ENCODE data around the gene PPP5C.
"Not testable (repeated sequence)": the region's sequence is repeated elsewhere in the genome, so short reads cannot be mapped to it uniquely, and the experiment has no call there.

PPP5C gene

GRCh38 chr19:46411088-46411924 lies 64.4 kb downstream of the PPP5C start:
- DNase-seq: no peak

- DNase-seq: no peak
Observed at GRCh38 chr19:46411925-46412649, 65.2 kb downstream of the PPP5C start.

DNA sequence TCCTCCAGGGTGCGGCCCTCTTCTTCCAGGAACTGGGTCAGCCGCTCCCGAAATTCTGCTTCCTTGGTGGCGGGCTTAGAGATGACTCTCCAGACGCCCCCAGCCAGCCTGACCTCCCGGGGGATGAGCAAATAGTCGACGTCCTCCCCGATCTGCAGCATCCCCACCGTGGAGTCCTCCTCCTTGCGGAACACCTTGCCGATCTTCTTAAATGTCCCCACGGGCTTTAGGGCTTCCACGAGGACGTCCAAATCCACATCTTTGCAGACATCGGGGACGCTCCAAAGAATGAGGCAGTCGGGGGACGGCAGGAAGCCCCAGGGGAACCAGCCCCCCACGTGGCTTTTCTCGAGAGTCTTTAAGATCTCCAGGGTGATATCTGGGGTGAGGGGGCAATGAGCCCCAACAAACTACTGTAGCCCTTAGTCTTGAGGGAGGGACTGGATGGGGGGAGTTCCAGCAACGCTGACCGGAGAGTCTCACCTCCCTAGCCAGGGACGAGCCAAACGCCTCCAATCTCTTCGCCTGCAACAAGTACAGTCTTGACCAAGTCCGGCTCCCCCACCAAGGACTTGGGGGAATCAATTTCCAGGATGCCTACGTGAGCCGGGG lies 65.9 kb downstream of the PPP5C start:
- no peak for DNase-seq

DNA sequence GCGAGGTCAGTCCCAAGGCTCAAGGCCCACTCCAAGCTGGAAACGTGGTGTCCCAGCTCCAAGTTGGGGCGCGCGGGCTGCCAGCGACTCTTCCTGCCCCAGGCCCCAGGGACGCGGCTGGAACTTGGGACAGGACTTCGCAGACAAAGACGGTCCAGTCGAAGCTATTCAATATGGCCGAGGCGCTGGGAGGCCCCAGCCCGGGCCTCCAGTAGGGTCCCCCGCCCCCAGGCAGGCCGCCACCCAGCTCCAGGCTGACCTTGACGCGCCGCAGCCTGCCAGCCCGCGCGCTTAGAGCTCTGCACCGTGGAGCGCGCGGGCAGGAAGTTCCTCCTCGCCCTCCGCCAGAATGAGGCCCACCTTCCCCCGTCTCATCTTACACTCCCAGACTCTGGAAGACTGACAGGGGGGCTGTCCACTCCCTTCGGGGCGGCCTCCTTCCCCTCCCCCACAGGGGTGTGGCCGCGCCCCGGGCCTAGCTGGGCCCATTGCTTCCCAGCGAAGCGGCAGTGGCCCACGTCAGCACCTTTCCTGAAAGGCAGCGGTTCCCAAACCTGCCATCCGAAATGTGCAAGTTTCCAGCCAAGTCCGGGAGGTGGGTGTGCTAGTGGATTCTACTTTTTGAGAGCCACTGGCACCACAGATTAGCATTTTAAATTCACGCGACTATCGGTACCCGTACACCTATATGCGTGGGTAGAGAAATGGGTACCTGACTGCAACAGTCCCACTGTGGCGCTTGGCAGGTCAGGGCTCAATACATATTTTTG lies 66.6 kb downstream of the PPP5C start, which contains the start of gene CCDC8:
TSS of gene CCDC8 (minus strand) at position 303 of the 770 bp plus-strand sequence. CDS start 754 bp downstream, outside the sequence.
- peak; percentile 26 for DNase-seq

GRCh38 chr19:46414899-46415298 lies 68.0 kb downstream of the PPP5C start:
- DNase-seq: not testable (repeated sequence)

GRCh38 chr19:46415804-46416709 lies 69.2 kb downstream of the PPP5C start:
- DNase-seq: peak; percentile 71

DNA sequence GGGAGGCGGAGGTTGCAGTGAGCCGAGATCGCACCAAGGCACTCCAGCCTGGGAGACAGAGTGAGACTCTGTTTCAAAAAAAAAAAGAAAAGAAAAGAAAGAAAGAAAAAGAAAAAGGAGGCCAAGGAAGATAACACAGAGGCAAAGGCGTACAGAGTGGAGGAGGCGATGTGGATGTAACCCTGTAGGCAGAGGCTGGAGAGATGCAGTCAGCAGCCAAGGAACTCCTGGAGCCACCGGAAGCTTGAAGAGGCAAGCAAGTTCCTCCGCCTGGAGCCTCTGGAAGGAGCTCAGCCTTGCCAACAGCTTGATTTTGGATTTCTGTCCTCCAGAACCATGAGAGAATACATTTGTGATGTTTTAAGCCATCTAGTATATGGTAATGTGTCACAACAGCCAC lies 73.2 kb downstream of the PPP5C start:
- no peak for DNase-seq

GRCh38 chr19:46422344-46422743 lies 75.5 kb downstream of the PPP5C start:
- no peak for DNase-seq

- DNase-seq: no peak
Observed at GRCh38 chr19:46423188-46423587, 76.3 kb downstream of the PPP5C start.

GRCh38 chr19:46426035-46426505 lies 79.2 kb downstream of the PPP5C start:
- peak; percentile 41 for DNase-seq

- DNase-seq: peak; percentile 63
Observed at GRCh38 chr19:46426506-46427162, 79.7 kb downstream of the PPP5C start.

DNA sequence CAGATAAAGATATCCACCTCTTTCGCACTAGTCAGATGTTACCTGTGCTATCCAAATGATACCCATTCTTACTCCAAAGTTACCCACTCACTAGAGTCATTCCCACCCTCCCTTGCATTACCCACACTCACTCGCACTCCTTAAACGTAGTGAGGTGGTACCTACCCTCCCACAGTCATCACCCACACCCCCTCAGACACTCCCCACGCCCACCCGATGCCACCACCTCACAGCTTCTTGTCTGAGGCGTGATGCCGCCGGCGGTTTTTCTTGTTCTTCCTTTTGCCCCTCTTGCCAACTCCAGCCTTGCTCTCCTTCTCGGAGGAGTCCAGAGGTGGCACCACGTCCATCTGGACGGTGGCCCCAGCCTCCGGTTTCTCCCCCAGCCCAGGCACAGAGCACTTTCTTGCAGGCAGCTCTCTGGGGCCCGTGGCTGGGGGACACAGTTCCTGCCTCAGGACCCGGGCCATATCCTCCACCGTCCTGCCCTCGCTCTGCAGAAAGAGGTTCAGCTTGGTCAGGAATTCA lies 80.7 kb downstream of the PPP5C start:
- DNase-seq: no peak

GRCh38 chr19:46428239-46429135 lies 81.6 kb downstream of the PPP5C start, which contains the start of gene PNMA8C:
PNMA8C (minus strand) TSS chr19:46428936; CDS start chr19:46428359, 577 bp downstream.
- peak; percentile 71 for DNase-seq

DNA sequence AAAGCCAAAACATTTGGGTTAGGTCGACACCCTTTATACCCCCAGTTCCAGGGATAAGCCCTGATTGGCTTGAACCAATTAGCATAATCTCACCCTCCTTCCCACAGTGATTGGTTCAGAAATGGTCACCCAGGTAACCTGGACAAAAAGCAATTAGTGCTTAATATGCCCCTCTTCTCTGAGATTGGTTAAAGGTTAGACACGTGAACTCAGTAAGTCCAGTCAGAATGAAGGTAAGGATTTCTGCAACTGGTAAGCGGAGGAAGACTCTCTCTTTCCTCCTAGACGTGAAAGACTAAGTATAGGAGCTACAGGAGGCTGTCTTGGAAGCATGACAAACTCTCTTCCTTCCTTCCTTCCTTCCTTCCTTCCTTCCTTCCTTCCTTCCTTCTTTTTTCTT lies 83.1 kb downstream of the PPP5C start:
- no peak for DNase-seq

GRCh38 chr19:46431824-46432223 lies 84.9 kb downstream of the PPP5C start:
- DNase-seq: no peak

GRCh38 chr19:46433470-46433869 lies 86.6 kb downstream of the PPP5C start:
- DNase-seq: not testable (repeated sequence)

- DNase-seq: no peak
Observed at GRCh38 chr19:46435009-46435408, 88.1 kb downstream of the PPP5C start.

DNA sequence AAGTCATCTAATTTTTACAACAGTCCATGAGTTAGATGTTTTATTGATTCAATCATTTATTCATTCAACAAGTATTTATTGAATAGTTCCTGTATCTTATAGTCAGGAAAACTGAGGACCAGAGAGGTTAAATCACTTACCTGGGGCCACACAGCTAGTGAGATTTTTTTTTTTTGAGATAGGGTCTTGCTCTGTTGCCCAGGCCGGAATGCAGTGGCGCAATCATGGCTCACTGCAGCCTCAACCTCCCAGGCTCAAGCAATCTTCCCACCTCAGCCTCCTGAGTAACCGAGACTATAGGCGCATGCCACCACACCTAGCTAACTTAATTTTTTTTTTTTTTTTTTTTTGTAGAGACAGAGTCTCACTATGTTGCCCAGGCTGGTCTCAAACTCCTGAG lies 88.8 kb downstream of the PPP5C start:
- DNase-seq: not testable (repeated sequence)

Measured in hematopoietic multipotent progenitor cell treated with erythropoietin and hydrocortisone succinate and interleukin-3 and kit ligand, for 8 days (in vitro differentiated cells).